Stimulated activated naive CD8-positive, alpha-beta T cell treated with anti-CD3 and anti-CD28 coated beads, Interleukin-15, Interleukin-2, amounts not matched to agents 100 ng/mL and 50 ng/mL, for 24 hours (primary cell): ENCODE measurements around the gene LGALS1.
"Not testable (repeated sequence)": the region's sequence is repeated elsewhere in the genome, so short reads cannot be mapped to it uniquely, and the experiment has no call there.

ENCODE experiments used
- H3K27ac Mint-ChIP-seq: one replicate; pipeline ENCODE4 v1.8.0; 2021; ENCODE audit warnings: mild to moderate bottlenecking, mixed read lengths
- H3K27me3 Mint-ChIP-seq: one replicate; pipeline ENCODE4 v1.8.0; 2021; ENCODE audit warnings: mixed read lengths
- H3K36me3 Mint-ChIP-seq: one replicate; pipeline ENCODE4 v1.8.0; 2021; ENCODE audit warnings: low read depth, mixed read lengths
- H3K4me1 Mint-ChIP-seq: one replicate; pipeline ENCODE4 v1.8.0; 2021; ENCODE audit warnings: low read depth, mixed read lengths
- H3K4me3 Mint-ChIP-seq: one replicate; pipeline ENCODE4 v1.8.0; 2021; ENCODE audit warnings: mild to moderate bottlenecking, mixed read lengths
- H3K9me3 Mint-ChIP-seq: one replicate; pipeline ENCODE4 v1.8.0; 2021; ENCODE audit warnings: mixed read lengths

LGALS1 gene

GRCh38 chr22:37684803-37685615 lies 9.6 kb downstream of the LGALS1 start:
- H3K4me1 Mint-ChIP-seq: peaks cover 39% of the 10 kb centered on the region
- peaks cover 21% of the 10 kb centered on the region for H3K36me3 Mint-ChIP-seq
- no peaks in the 10 kb centered on the region for H3K27me3 Mint-ChIP-seq
- H3K4me3 Mint-ChIP-seq: no peak overlapping the region
- H3K27ac Mint-ChIP-seq: no peak overlapping the region
- no peaks in the 10 kb centered on the region for H3K9me3 Mint-ChIP-seq

- peaks cover 27% of the 10 kb centered on the region for H3K36me3 Mint-ChIP-seq
- H3K4me1 Mint-ChIP-seq: peaks cover 37% of the 10 kb centered on the region
- H3K27me3 Mint-ChIP-seq: no peaks in the 10 kb centered on the region
- H3K27ac Mint-ChIP-seq: peak within 1 kb of the TSS; percentile 96
- no peaks in the 10 kb centered on the region for H3K9me3 Mint-ChIP-seq
- peak within 1 kb of the TSS; percentile 94 for H3K4me3 Mint-ChIP-seq
Measured at GRCh38 chr22:37686002-37686982, 10.9 kb downstream of the LGALS1 start, which contains the start of gene NOL12. Gene NOL12 (plus strand): TSS chr22:37686343. CDS start chr22:37686393, 50 bp downstream.

GRCh38 chr22:37690407-37690806 lies 15.0 kb downstream of the LGALS1 start:
- H3K27me3 Mint-ChIP-seq: no peaks in the 10 kb centered on the region
- H3K9me3 Mint-ChIP-seq: no peaks in the 10 kb centered on the region
- H3K27ac Mint-ChIP-seq: no peak overlapping the region
- no peak overlapping the region for H3K4me3 Mint-ChIP-seq
- peaks cover 33% of the 10 kb centered on the region for H3K4me1 Mint-ChIP-seq
- peaks cover 56% of the 10 kb centered on the region for H3K36me3 Mint-ChIP-seq

- H3K4me1 Mint-ChIP-seq: peaks cover 37% of the 10 kb centered on the region
- no peaks in the 10 kb centered on the region for H3K9me3 Mint-ChIP-seq
- no peak overlapping the region for H3K27ac Mint-ChIP-seq
- no peak overlapping the region for H3K4me3 Mint-ChIP-seq
- H3K27me3 Mint-ChIP-seq: no peaks in the 10 kb centered on the region
- H3K36me3 Mint-ChIP-seq: peaks cover 62% of the 10 kb centered on the region
Measured at GRCh38 chr22:37690901-37691504, 15.6 kb downstream of the LGALS1 start.

GRCh38 chr22:37692627-37693285 lies 17.3 kb downstream of the LGALS1 start:
- peaks cover 55% of the 10 kb centered on the region for H3K36me3 Mint-ChIP-seq
- H3K27ac Mint-ChIP-seq: no peak overlapping the region
- H3K4me1 Mint-ChIP-seq: peaks cover 34% of the 10 kb centered on the region
- no peaks in the 10 kb centered on the region for H3K9me3 Mint-ChIP-seq
- no peak overlapping the region for H3K4me3 Mint-ChIP-seq
- no peaks in the 10 kb centered on the region for H3K27me3 Mint-ChIP-seq

- not testable (repeated sequence) for H3K27me3 Mint-ChIP-seq, H3K27ac Mint-ChIP-seq, H3K4me3 Mint-ChIP-seq, H3K9me3 Mint-ChIP-seq
- Mint-ChIP-seq H3K36me3 (peaks cover 45% of the 10 kb centered on the region), H3K4me1 (peaks cover 23% of the 10 kb centered on the region)
Measured at GRCh38 chr22:37694131-37694530, 18.7 kb downstream of the LGALS1 start.

GRCh38 chr22:37696260-37696656 lies 20.8 kb downstream of the LGALS1 start:
- H3K9me3 Mint-ChIP-seq, H3K27ac Mint-ChIP-seq, H3K27me3 Mint-ChIP-seq: not testable (repeated sequence)
- Mint-ChIP-seq H3K4me3 (peak overlapping the region; percentile 52), H3K4me1 (peaks cover 19% of the 10 kb centered on the region), H3K36me3 (peaks cover 35% of the 10 kb centered on the region)

GRCh38 chr22:37696657-37697537 lies 21.5 kb downstream of the LGALS1 start, which contains the start of gene TRIOBP:
Gene TRIOBP (plus strand): TSS chr22:37697048. CDS start chr22:37701366, 4,318 bp downstream.
- Mint-ChIP-seq H3K27me3 (no peaks in the 10 kb centered on the region), H3K9me3 (no peaks in the 10 kb centered on the region), H3K4me1 (peaks cover 19% of the 10 kb centered on the region), H3K4me3 (peak within 1 kb of the TSS; percentile 52), H3K36me3 (peaks cover 32% of the 10 kb centered on the region), H3K27ac (no peak within 1 kb of the TSS)

- no peak overlapping the region for H3K27ac Mint-ChIP-seq
- H3K27me3 Mint-ChIP-seq: no peaks in the 10 kb centered on the region
- H3K9me3 Mint-ChIP-seq: no peaks in the 10 kb centered on the region
- H3K36me3 Mint-ChIP-seq: peaks cover 26% of the 10 kb centered on the region
- H3K4me3 Mint-ChIP-seq: no peak overlapping the region
- peaks cover 19% of the 10 kb centered on the region for H3K4me1 Mint-ChIP-seq
Measured at GRCh38 chr22:37697538-37697835, 22.1 kb downstream of the LGALS1 start.

- Mint-ChIP-seq H3K27me3 (no peaks in the 10 kb centered on the region), H3K9me3 (no peaks in the 10 kb centered on the region), H3K4me1 (peaks cover 9% of the 10 kb centered on the region), H3K27ac (no peak overlapping the region), H3K4me3 (no peak overlapping the region), H3K36me3 (peaks cover 4% of the 10 kb centered on the region)
Measured at GRCh38 chr22:37701141-37701786, 25.8 kb downstream of the LGALS1 start.

GRCh38 chr22:37703906-37704305 lies 28.5 kb downstream of the LGALS1 start:
- H3K36me3 Mint-ChIP-seq: peaks cover 4% of the 10 kb centered on the region
- H3K9me3 Mint-ChIP-seq: no peaks in the 10 kb centered on the region
- H3K4me1 Mint-ChIP-seq: no peaks in the 10 kb centered on the region
- no peaks in the 10 kb centered on the region for H3K27me3 Mint-ChIP-seq
- no peak overlapping the region for H3K27ac Mint-ChIP-seq
- no peak overlapping the region for H3K4me3 Mint-ChIP-seq

- H3K4me3 Mint-ChIP-seq: no peak overlapping the region
- H3K27me3 Mint-ChIP-seq: no peaks in the 10 kb centered on the region
- no peak overlapping the region for H3K27ac Mint-ChIP-seq
Measured at GRCh38 chr22:37704645-37705044, 29.2 kb downstream of the LGALS1 start.

GRCh38 chr22:37705205-37705604 lies 29.8 kb downstream of the LGALS1 start:
- no peaks in the 10 kb centered on the region for H3K9me3 Mint-ChIP-seq
- H3K27ac Mint-ChIP-seq: no peak overlapping the region
- no peaks in the 10 kb centered on the region for H3K4me1 Mint-ChIP-seq
- H3K27me3 Mint-ChIP-seq: no peaks in the 10 kb centered on the region
- no peak overlapping the region for H3K4me3 Mint-ChIP-seq
- peaks cover 4% of the 10 kb centered on the region for H3K36me3 Mint-ChIP-seq

More at GRCh38 chr22:37704645-37705044, 29.2 kb downstream of the LGALS1 start:
- H3K9me3 Mint-ChIP-seq: no peaks in the 10 kb centered on the region
- no peaks in the 10 kb centered on the region for H3K4me1 Mint-ChIP-seq
- peaks cover 4% of the 10 kb centered on the region for H3K36me3 Mint-ChIP-seq
